BLaER1 treated with 17β-estradiol and CSF1 and Interleukin-3, amounts not matched to agents 10 nM and 100 nM (cell line): ENCODE data around the gene SAP30BP.

ENCODE experiments used
- H3K27ac ChIP-seq, 11 experiments: shearing (Covaris generic); formaldehyde crosslinking; 2 replicates each; pipeline ENCODE4 v1.8.1; 2022
- H3K27me3 ChIP-seq, 11 experiments: shearing (Covaris generic); formaldehyde crosslinking; 2 replicates each; pipeline ENCODE4 v1.8.1; 2022
- H3K36me3 ChIP-seq, 11 experiments: shearing (Covaris generic); formaldehyde crosslinking; 2 replicates each; pipeline ENCODE4 v1.8.1; 2022
- H3K4me1 ChIP-seq, 10 experiments: shearing (Covaris generic); formaldehyde crosslinking; 2 replicates each; pipeline ENCODE4 v1.8.1; 2022
- H3K4me2 ChIP-seq, 11 experiments: shearing (Covaris generic); formaldehyde crosslinking; 2 replicates each; pipeline ENCODE4 v1.8.1; 2022
- H3K4me3 ChIP-seq, 10 experiments: shearing (Covaris generic); formaldehyde crosslinking; 2 replicates each; pipeline ENCODE4 v1.8.1; 2022
- H3K9ac ChIP-seq, 11 experiments: shearing (Covaris generic); formaldehyde crosslinking; 2 replicates each; pipeline ENCODE4 v1.8.1; 2022
- H3K9me3 ChIP-seq, 11 experiments: shearing (Covaris generic); formaldehyde crosslinking; replicated peaks in 1 of 11; 2 replicates each; pipeline ENCODE4 v1.8.1; 2022
- H4K20me1 ChIP-seq, 11 experiments: shearing (Covaris generic); formaldehyde crosslinking; 2 replicates each; pipeline ENCODE4 v1.8.1; 2022
- Cebpa-rat ChIP-seq, 11 experiments: shearing (Covaris generic); IDR thresholded peaks; 2 replicates each; pipeline ENCODE4 v1.8.1; 2022

The SAP30BP gene

GRCh38 chr17:75756451-75757085 lies 89.4 kb downstream of the SAP30BP start:
- peak overlapping the region in 8 of 11 experiments; percentile 23 to 72 (median 49); a peak in 13 of 22 replicates for H3K27ac ChIP-seq
- H4K20me1 ChIP-seq: no peaks in the 10 kb centered on the region
- H3K4me1 ChIP-seq: peaks cover 34 to 42% (median 39%) of the 10 kb centered on the region in 10 experiments
- H3K27me3 ChIP-seq: no peaks in the 10 kb centered on the region
- H3K4me3 ChIP-seq: no peak overlapping the region
- peak overlapping the region in 9 of 11 experiments; percentile 28 to 53 (median 40); a peak in 13 of 22 replicates for H3K9ac ChIP-seq
- H3K9me3 ChIP-seq: no peaks in the 10 kb centered on the region
- peaks cover 8 to 24% (median 12%) of the 10 kb centered on the region in 11 experiments; a peak in 16 of 22 replicates for H3K36me3 ChIP-seq
- TF ChIP-seq Cebpa-rat (IDR thresholded peaks at IDR 0.05): no peak
- peak overlapping the region; percentile 54 to 97 (median 91); a peak in 19 of 22 replicates for H3K4me2 ChIP-seq

GRCh38 chr17:75757086-75757681 lies 90.0 kb downstream of the SAP30BP start:
- Histone ChIP-seq H3K4me3 (no peak overlapping the region), H3K36me3 (peaks cover 8 to 28% (median 12%) of the 10 kb centered on the region in 11 experiments; a peak in 16 of 22 replicates), H3K9ac (peak overlapping the region in 3 of 11 experiments; percentile 24 to 46 (median 28); a peak in 1 of 22 replicates), H3K27me3 (no peaks in the 10 kb centered on the region), H3K9me3 (no peaks in the 10 kb centered on the region), H3K27ac (peak overlapping the region in 4 of 11 experiments; percentile 23 to 72 (median 62); a peak in 2 of 22 replicates), H3K4me1 (peaks cover 34 to 42% (median 39%) of the 10 kb centered on the region in 10 experiments), H3K4me2 (peak overlapping the region in 5 of 11 experiments; percentile 87 to 97 (median 91); a peak in 7 of 22 replicates), H4K20me1 (no peaks in the 10 kb centered on the region)
- no peak for TF ChIP-seq Cebpa-rat (IDR thresholded peaks at IDR 0.05)
